ENCODE measurements around the gene LRRC43.

The LRRC43 gene

DNA sequence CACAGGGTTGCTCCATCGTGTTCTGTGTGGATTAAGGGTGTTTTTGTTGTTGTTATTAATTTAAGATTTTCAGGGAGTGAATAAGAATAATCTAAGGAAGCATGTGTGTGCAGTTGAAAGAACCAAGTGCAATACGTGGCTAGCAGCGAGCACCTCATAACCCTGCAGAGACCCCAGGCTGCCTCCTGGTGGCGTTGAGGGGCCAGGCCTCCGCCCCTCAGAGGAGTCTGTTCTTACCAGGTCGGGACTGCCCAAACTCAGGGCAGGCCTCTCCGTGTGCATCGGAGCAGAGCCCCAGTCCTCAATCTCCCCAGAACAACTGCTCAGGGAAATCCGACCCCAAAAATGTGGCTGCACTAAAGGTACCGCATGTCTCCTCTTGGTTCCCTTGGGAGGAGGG, 45.7 kb upstream of the LRRC43 start:
- Histone ChIP-seq H2BK15ac (ENCODE audit: low read length) (no peak overlapping the region), H4K91ac (ENCODE audit: low read depth, low read length, poor library complexity) (no peak overlapping the region), H3K79me1 (ENCODE audit: low read depth, low read length) (no peaks in the 10 kb centered on the region), H2AK5ac (ENCODE audit: low read depth, low read length) (no peak overlapping the region), H3K18ac (ENCODE audit: low read length) (no peak overlapping the region), H3K36me3 (replicated peaks in 1 of 2; ENCODE audit: control insufficient read depth in 2 of 2, insufficient read depth in 2 of 2, low read length in 2 of 2) (peaks cover 11 to 72% of the 10 kb centered on the region in 2 donors), H3K4me1 (ENCODE audit: control insufficient read depth in 2 of 2, insufficient read depth in 1 of 2, low read depth in 1 of 2, low read length in 2 of 2) (peaks cover 0 to 5% of the 10 kb centered on the region in 2 donors), H2BK12ac (ENCODE audit: low read length) (no peak overlapping the region), H2AFZ (ENCODE audit: low read length) (no peak overlapping the region), H2BK5ac (ENCODE audit: low read length) (no peak overlapping the region), H3K27me3 (ENCODE audit: control insufficient read depth in 3 of 3, insufficient read depth in 3 of 3, low read depth in 1 of 3, low read length in 3 of 3) (no peaks in the 10 kb centered on the region), H3K9ac (ENCODE audit: low read depth, low read length, poor library complexity) (no peak overlapping the region), H2BK120ac (ENCODE audit: low read depth, low read length) (no peak overlapping the region), H3K23ac (ENCODE audit: low read depth, low read length, poor library complexity) (no peak overlapping the region), H3K4ac (ENCODE audit: low read length) (no peak overlapping the region), H4K8ac (ENCODE audit: low read depth, low read length) (no peak overlapping the region), H3K4me2 (ENCODE audit: insufficient read depth, low read length, poor library complexity, severe bottlenecking) (no peak overlapping the region), H3K27ac (replicated peaks; ENCODE audit: low read length) (no peak overlapping the region), H3K9me3 (replicated peaks in 1 of 2; ENCODE audit: control insufficient read depth in 2 of 2, insufficient read depth in 1 of 2, low read depth in 1 of 2, low read length in 2 of 2) (peaks cover 8 to 13% of the 10 kb centered on the region in 2 donors), H3K4me3 (ENCODE audit: low read length in 2 of 2) (no peak overlapping the region), H3K14ac (ENCODE audit: low read length) (peak overlapping the region; percentile 27)
- no peak for DNase-seq (ENCODE audit: low spot score)
- no CpG with 5 or more reads among the region's 10 CpGs for WGBS, 2 donors (ENCODE audit: extremely low coverage in 2 of 2, insufficient read length in 2 of 2, insufficient replicate concordance in 1 of 2)

DNA sequence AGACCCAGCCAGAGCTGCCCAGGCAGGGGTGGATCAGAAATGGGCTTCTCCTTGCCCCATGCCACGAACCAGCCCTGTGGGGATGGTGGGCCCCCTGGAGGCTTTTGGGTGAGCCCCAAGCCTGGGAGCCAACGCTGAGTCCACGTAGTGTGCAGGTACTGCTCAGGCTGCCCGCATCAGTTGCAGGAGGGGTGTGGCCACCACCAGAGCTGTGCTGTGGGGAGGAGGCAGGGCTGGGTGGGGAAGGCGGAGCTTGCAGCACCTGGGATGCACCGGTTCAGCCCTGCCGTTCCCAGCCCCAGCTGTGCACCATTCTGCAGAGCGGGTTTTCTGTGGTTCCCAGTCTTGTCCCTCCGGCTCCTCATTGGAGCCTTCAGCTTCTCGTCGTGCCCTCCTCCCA, 45.2 kb upstream of the LRRC43 start:
- Histone ChIP-seq H3K27ac (replicated peaks; ENCODE audit: low read length) (no peak overlapping the region), H2AFZ (ENCODE audit: low read length) (no peak overlapping the region), H3K14ac (ENCODE audit: low read length) (peak overlapping the region; percentile 27), H3K4me1 (ENCODE audit: control insufficient read depth in 2 of 2, insufficient read depth in 1 of 2, low read depth in 1 of 2, low read length in 2 of 2) (peaks cover 0 to 5% of the 10 kb centered on the region in 2 donors), H3K4me3 (ENCODE audit: low read length in 2 of 2) (no peak overlapping the region), H3K4me2 (ENCODE audit: insufficient read depth, low read length, poor library complexity, severe bottlenecking) (no peak overlapping the region), H2BK5ac (ENCODE audit: low read length) (no peak overlapping the region), H3K79me1 (ENCODE audit: low read depth, low read length) (no peaks in the 10 kb centered on the region), H3K36me3 (replicated peaks in 1 of 2; ENCODE audit: control insufficient read depth in 2 of 2, insufficient read depth in 2 of 2, low read length in 2 of 2) (peaks cover 13 to 72% of the 10 kb centered on the region in 2 donors), H3K27me3 (ENCODE audit: control insufficient read depth in 3 of 3, insufficient read depth in 3 of 3, low read depth in 1 of 3, low read length in 3 of 3) (no peaks in the 10 kb centered on the region), H4K91ac (ENCODE audit: low read depth, low read length, poor library complexity) (no peak overlapping the region), H2BK15ac (ENCODE audit: low read length) (no peak overlapping the region), H3K9ac (ENCODE audit: low read depth, low read length, poor library complexity) (no peak overlapping the region), H2BK120ac (ENCODE audit: low read depth, low read length) (no peak overlapping the region), H2AK5ac (ENCODE audit: low read depth, low read length) (no peak overlapping the region), H4K8ac (ENCODE audit: low read depth, low read length) (no peak overlapping the region), H3K4ac (ENCODE audit: low read length) (no peak overlapping the region), H3K23ac (ENCODE audit: low read depth, low read length, poor library complexity) (no peak overlapping the region), H3K9me3 (replicated peaks in 1 of 2; ENCODE audit: control insufficient read depth in 2 of 2, insufficient read depth in 1 of 2, low read depth in 1 of 2, low read length in 2 of 2) (peaks cover 12 to 17% of the 10 kb centered on the region in 2 donors), H3K18ac (ENCODE audit: low read length) (peak overlapping the region; percentile 1), H2BK12ac (ENCODE audit: low read length) (no peak overlapping the region)
- no CpG with 5 or more reads among the region's 11 CpGs for WGBS, 2 donors (ENCODE audit: extremely low coverage in 2 of 2, insufficient read length in 2 of 2, insufficient replicate concordance in 1 of 2)
- no peak for DNase-seq (ENCODE audit: low spot score)

GRCh38 chr12:122138181-122138580, 44.7 kb upstream of the LRRC43 start:
- no peak overlapping the region for H2BK5ac ChIP-seq (ENCODE audit: low read length)
- no peak overlapping the region for H2AFZ ChIP-seq (ENCODE audit: low read length)
- no peaks in the 10 kb centered on the region for H3K79me1 ChIP-seq (ENCODE audit: low read depth, low read length)
- no peak overlapping the region for H2BK120ac ChIP-seq (ENCODE audit: low read depth, low read length)
- H3K27me3 ChIP-seq (ENCODE audit: control insufficient read depth in 3 of 3, insufficient read depth in 3 of 3, low read depth in 1 of 3, low read length in 3 of 3): no peaks in the 10 kb centered on the region
- no peak overlapping the region for H2BK15ac ChIP-seq (ENCODE audit: low read length)
- H3K4ac ChIP-seq (ENCODE audit: low read length): no peak overlapping the region
- H3K18ac ChIP-seq (ENCODE audit: low read length): peak overlapping the region; percentile 41
- no CpG with 5 or more reads among the region's 11 CpGs for WGBS, 2 donors (ENCODE audit: extremely low coverage in 2 of 2, insufficient read length in 2 of 2, insufficient replicate concordance in 1 of 2)
- no peak overlapping the region for H2BK12ac ChIP-seq (ENCODE audit: low read length)
- H3K23ac ChIP-seq (ENCODE audit: low read depth, low read length, poor library complexity): no peak overlapping the region
- peaks cover 0 to 5% of the 10 kb centered on the region in 2 donors for H3K4me1 ChIP-seq (ENCODE audit: control insufficient read depth in 2 of 2, insufficient read depth in 1 of 2, low read depth in 1 of 2, low read length in 2 of 2)
- H3K36me3 ChIP-seq (replicated peaks in 1 of 2; ENCODE audit: control insufficient read depth in 2 of 2, insufficient read depth in 2 of 2, low read length in 2 of 2): peaks cover 14 to 72% of the 10 kb centered on the region in 2 donors
- H4K8ac ChIP-seq (ENCODE audit: low read depth, low read length): no peak overlapping the region
- no peak overlapping the region for H3K14ac ChIP-seq (ENCODE audit: low read length)
- DNase-seq (ENCODE audit: low spot score): no peak
- peak overlapping the region; percentile 38 for H3K9ac ChIP-seq (ENCODE audit: low read depth, low read length, poor library complexity)
- no peak overlapping the region for H3K4me2 ChIP-seq (ENCODE audit: insufficient read depth, low read length, poor library complexity, severe bottlenecking)
- H2AK5ac ChIP-seq (ENCODE audit: low read depth, low read length): no peak overlapping the region
- H3K4me3 ChIP-seq (ENCODE audit: low read length in 2 of 2): no peak overlapping the region
- no peak overlapping the region for H3K27ac ChIP-seq (replicated peaks; ENCODE audit: low read length)
- peaks cover 16 to 22% of the 10 kb centered on the region in 2 donors for H3K9me3 ChIP-seq (replicated peaks in 1 of 2; ENCODE audit: control insufficient read depth in 2 of 2, insufficient read depth in 1 of 2, low read depth in 1 of 2, low read length in 2 of 2)
- no peak overlapping the region for H4K91ac ChIP-seq (ENCODE audit: low read depth, low read length, poor library complexity)

- no peak overlapping the region for H3K9ac ChIP-seq (ENCODE audit: low read depth, low read length, poor library complexity)
- no peak overlapping the region for H3K14ac ChIP-seq (ENCODE audit: low read length)
- H2BK12ac ChIP-seq (ENCODE audit: low read length): no peak overlapping the region
- no CpG with 5 or more reads among the region's 11 CpGs for WGBS, 2 donors (ENCODE audit: extremely low coverage in 2 of 2, insufficient read length in 2 of 2, insufficient replicate concordance in 1 of 2)
- no peak overlapping the region for H2BK120ac ChIP-seq (ENCODE audit: low read depth, low read length)
- no peak overlapping the region for H3K4ac ChIP-seq (ENCODE audit: low read length)
- H2AFZ ChIP-seq (ENCODE audit: low read length): no peak overlapping the region
- no peak overlapping the region for H3K27ac ChIP-seq (replicated peaks; ENCODE audit: low read length)
- H3K4me2 ChIP-seq (ENCODE audit: insufficient read depth, low read length, poor library complexity, severe bottlenecking): no peak overlapping the region
- no peak overlapping the region for H4K91ac ChIP-seq (ENCODE audit: low read depth, low read length, poor library complexity)
- DNase-seq (ENCODE audit: low spot score): no peak
- H3K23ac ChIP-seq (ENCODE audit: low read depth, low read length, poor library complexity): no peak overlapping the region
- no peak overlapping the region for H4K8ac ChIP-seq (ENCODE audit: low read depth, low read length)
- H2BK15ac ChIP-seq (ENCODE audit: low read length): no peak overlapping the region
- H3K9me3 ChIP-seq (replicated peaks in 1 of 2; ENCODE audit: control insufficient read depth in 2 of 2, insufficient read depth in 1 of 2, low read depth in 1 of 2, low read length in 2 of 2): peaks cover 20 to 27% of the 10 kb centered on the region in 2 donors
- H2BK5ac ChIP-seq (ENCODE audit: low read length): no peak overlapping the region
- no peak overlapping the region for H3K4me3 ChIP-seq (ENCODE audit: low read length in 2 of 2)
- peaks cover 0 to 5% of the 10 kb centered on the region in 2 donors for H3K4me1 ChIP-seq (ENCODE audit: control insufficient read depth in 2 of 2, insufficient read depth in 1 of 2, low read depth in 1 of 2, low read length in 2 of 2)
- H3K79me1 ChIP-seq (ENCODE audit: low read depth, low read length): no peaks in the 10 kb centered on the region
- no peak overlapping the region for H3K18ac ChIP-seq (ENCODE audit: low read length)
- peaks cover 14 to 75% of the 10 kb centered on the region in 2 donors for H3K36me3 ChIP-seq (replicated peaks in 1 of 2; ENCODE audit: control insufficient read depth in 2 of 2, insufficient read depth in 2 of 2, low read length in 2 of 2)
- H2AK5ac ChIP-seq (ENCODE audit: low read depth, low read length): no peak overlapping the region
- no peaks in the 10 kb centered on the region for H3K27me3 ChIP-seq (ENCODE audit: control insufficient read depth in 3 of 3, insufficient read depth in 3 of 3, low read depth in 1 of 3, low read length in 3 of 3)
Observed at GRCh38 chr12:122138616-122139015, 44.3 kb upstream of the LRRC43 start.
